Liver (tissue), 9 donors: Measurements from ENCODE around the gene RAB37. TPM values are rescaled to one million over a fixed set of nuclear protein-coding genes. Genes with fewer than 3 reads are reported as not detected.

ENCODE experiments used
- DNase-seq: peaks from one replicate; pipeline ENCODE4 v3.0.0-alpha.2; 2017; ENCODE audit warnings: low spot score
- H3K27ac ChIP-seq, 2 donors: one replicate each; pipeline ENCODE4 v1.7.0; 2013; ENCODE audit warnings: inconsistent platforms in 2 of 2, low read length in 2 of 2, control low read depth in 1 of 2, low read depth in 1 of 2, mild to moderate bottlenecking in 1 of 2
- H3K27me3 ChIP-seq, 4 donors: one replicate each; pipeline versions ENCODE4 v1.6.1 to v1.7.0; 2013; ENCODE audit warnings: low read length in 3 of 4, inconsistent platforms in 1 of 4, mild to moderate bottlenecking in 1 of 4, moderate library complexity in 1 of 4; ENCODE audit not compliant: control insufficient read depth in 4 of 4, insufficient read depth in 4 of 4
- H3K36me3 ChIP-seq, 4 donors: one replicate each; pipeline versions ENCODE4 v1.6.1 to v1.7.0; 2013; ENCODE audit warnings: low read length in 3 of 4, mild to moderate bottlenecking in 3 of 4, low read depth in 1 of 4, moderate library complexity in 1 of 4; ENCODE audit not compliant: control insufficient read depth in 4 of 4, insufficient read depth in 3 of 4
- H3K4me1 ChIP-seq, 4 donors: one replicate each; pipeline versions ENCODE4 v1.6.1 to v1.7.0; 2013; ENCODE audit warnings: low read length in 3 of 4, mild to moderate bottlenecking in 3 of 4, moderate library complexity in 1 of 4; ENCODE audit not compliant: control insufficient read depth in 4 of 4, insufficient read depth in 4 of 4
- H3K4me3 ChIP-seq, 3 donors: one replicate each; pipeline versions ENCODE4 v1.6.1 to v1.7.0; 2013; ENCODE audit warnings: low read length in 3 of 3, control low read depth in 1 of 3, low read depth in 1 of 3, mild to moderate bottlenecking in 1 of 3
- H3K9ac ChIP-seq, 2 donors: one replicate each; pipeline ENCODE4 v1.7.0; 2013; ENCODE audit warnings: low read length in 2 of 2, mild to moderate bottlenecking in 2 of 2, moderate library complexity in 2 of 2, control low read depth in 1 of 2, low read depth in 1 of 2
- H3K9me3 ChIP-seq, 4 donors: one replicate each; pipeline versions ENCODE4 v1.6.1 to v1.7.0; 2013; ENCODE audit warnings: low read length in 3 of 4; ENCODE audit not compliant: control insufficient read depth in 4 of 4
- CTCF ChIP-seq: fragments of 150-350 bp; IDR thresholded peaks from 2 replicates; pipeline ENCODE4 v1.5.1; 2017; ENCODE audit warnings: improper control_type of control experiment, low read depth, low read length; ENCODE audit not compliant: missing input control
- EGR1 ChIP-seq, 2 donors: IDR thresholded peaks; 2 replicates each; pipeline ENCODE4 v1.6.1; 2016 to 2018; ENCODE audit warnings: antibody characterized with exemption in 2 of 2, low read depth in 2 of 2
- FOXA1 ChIP-seq: IDR thresholded peaks from 2 replicates; pipeline ENCODE4 v1.6.1; 2016; ENCODE audit warnings: antibody characterized with exemption
- FOXA2 ChIP-seq: IDR thresholded peaks from 2 replicates; pipeline ENCODE4 v1.6.1; 2016; ENCODE audit warnings: antibody characterized with exemption
- GABPA ChIP-seq, 2 donors: IDR thresholded peaks in 1 of 2; conservative IDR thresholded peaks in 1 of 2; 2 replicates each; pipeline ENCODE4 v1.6.1; 2016; ENCODE audit warnings: antibody characterized with exemption in 2 of 2, mild to moderate bottlenecking in 1 of 2, moderate library complexity in 1 of 2
- HNF4A ChIP-seq, 2 donors: conservative IDR thresholded peaks; 2 replicates each; pipeline ENCODE4 v1.6.1; 2016; ENCODE audit warnings: antibody characterized with exemption in 2 of 2, mild to moderate bottlenecking in 2 of 2
- HNF4G ChIP-seq: IDR thresholded peaks from 2 replicates; pipeline ENCODE4 v1.6.1; 2016; ENCODE audit warnings: antibody characterized with exemption
- JUND ChIP-seq, 2 donors: IDR thresholded peaks; 2 replicates each; pipeline ENCODE4 v1.6.1; 2016; ENCODE audit warnings: antibody characterized with exemption in 2 of 2
- NR2F2 ChIP-seq: IDR thresholded peaks from 2 replicates; pipeline ENCODE4 v1.6.1; 2016; ENCODE audit warnings: antibody characterized with exemption
- RAD21 ChIP-seq, 2 donors: IDR thresholded peaks; 2 replicates each; pipeline ENCODE4 v1.6.1; 2016; ENCODE audit warnings: antibody characterized with exemption in 2 of 2, mild to moderate bottlenecking in 2 of 2
- REST ChIP-seq: IDR thresholded peaks from 2 replicates; pipeline ENCODE4 v1.6.1; 2016; ENCODE audit warnings: antibody characterized with exemption, mild to moderate bottlenecking
- RXRA ChIP-seq, 2 donors: IDR thresholded peaks; 2 replicates each; pipeline ENCODE4 v1.6.1; 2017 to 2018; ENCODE audit warnings: antibody characterized with exemption in 2 of 2, mild to moderate bottlenecking in 1 of 2
- SP1 ChIP-seq: IDR thresholded peaks from 2 replicates; pipeline ENCODE4 v1.6.1; 2018; ENCODE audit warnings: antibody characterized with exemption, mild to moderate bottlenecking
- TAF1 ChIP-seq: conservative IDR thresholded peaks from 2 replicates; pipeline ENCODE4 v1.6.1; 2016; ENCODE audit warnings: antibody characterized with exemption, mild to moderate bottlenecking
- YY1 ChIP-seq: IDR thresholded peaks from 2 replicates; pipeline ENCODE4 v1.6.1; 2016; ENCODE audit warnings: antibody characterized with exemption, mild to moderate bottlenecking
- WGBS: extraction: QIAGEN DNeasy Blood & Tissue Kit; methylation state at CpG from one replicate; pipeline ENCODE4 v1.1.7; 2013; 5-methylcytosine and 5-hydroxymethylcytosine counted together
- polyA plus RNA-seq, 2 donors: library from polyadenylated mRNA; stranded (reverse) in 1 of 2; unstranded in 1 of 2; fragments of 200-250 nt in 1 of 2; fragments of >200 nt in 1 of 2; fragmentation: Nextera tagmentation in 1 of 2; extraction: Ambion mirVana in 1 of 2; gene quantifications; one replicate each; pipeline versions ENCODE4 v1.2.1 to v1.2.3, GENCODE V29; 2013 to 2015
- total RNA-seq, 2 donors: library from RNA; depleted of rRNA; stranded (reverse); fragments of >200 nt; gene quantifications; one replicate each; pipeline ENCODE4 v1.2.3, GENCODE V29; 2014
- TF ChIP-seq, protein P1 (sequence below): IDR thresholded peaks from 2 replicates; pipeline ENCODE4 v1.6.1; 2016; ENCODE audit warnings: antibody characterized with exemption
- TF ChIP-seq, protein P2 (sequence below): IDR thresholded peaks from 2 replicates; pipeline ENCODE4 v1.6.1; 2016; ENCODE audit warnings: antibody characterized with exemption
- TF ChIP-seq, protein P3 (sequence below): IDR thresholded peaks from 2 replicates; pipeline ENCODE4 v1.6.1; 2016; ENCODE audit warnings: antibody characterized with exemption
- donor health status: healthy.
- donor health status: healthy.
- donor health status: healthy.
- donor health status: healthy.
- donor health status: healthy.

RAB37 gene
- total and polyA plus RNA-seq, 4 donors = 5.1 to 8.8 (median 5.6) TPM

DNA sequence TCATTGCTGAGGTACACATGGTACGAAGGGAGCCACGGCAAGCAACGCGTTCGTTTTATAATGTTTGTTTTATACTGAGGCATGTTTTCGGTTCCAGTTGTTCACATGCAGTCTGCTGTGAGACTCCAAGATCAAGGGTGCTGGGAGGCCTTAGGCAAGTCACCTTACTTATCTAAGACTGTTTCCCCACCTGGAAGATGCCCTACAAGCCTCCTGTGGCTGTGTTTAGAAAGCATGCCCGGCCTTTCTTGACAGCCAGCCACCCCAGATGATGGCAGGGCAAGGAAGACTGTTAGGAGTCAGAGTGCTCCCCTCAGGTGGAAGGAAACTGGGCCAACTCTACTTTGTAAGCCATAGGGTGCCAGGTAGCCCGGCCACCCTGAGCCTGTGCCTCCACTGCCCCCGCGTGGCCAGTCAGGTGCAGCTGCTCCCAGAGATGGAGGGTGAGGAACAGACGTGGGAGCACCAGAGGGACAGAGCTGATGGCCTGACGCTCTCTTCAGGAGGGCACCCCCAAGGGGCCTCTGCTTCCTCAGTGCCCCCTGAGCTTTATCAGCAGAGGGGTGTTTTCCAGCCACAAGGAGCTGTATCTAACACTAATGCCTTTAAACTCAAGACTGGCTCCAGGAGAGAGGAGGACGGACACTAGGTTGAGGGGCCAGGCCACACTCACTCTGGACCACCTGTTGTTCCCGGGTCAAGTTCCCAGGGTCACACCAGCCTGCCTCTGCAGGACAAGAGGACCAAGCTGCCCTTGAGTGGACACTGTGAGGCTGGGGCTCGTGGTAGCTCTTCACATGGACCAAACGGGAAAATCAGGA lies 33.7 kb downstream of the RAB37 start:
- H3K27ac ChIP-seq = peak overlapping the region; percentile 8 to 92
- peaks cover 9 to 26% (median 17%) of the 10 kb centered on the region in 4 donors for H3K36me3 ChIP-seq
- H3K9me3 ChIP-seq = no peaks in the 10 kb centered on the region
- 36% methylated on average over 16 of the region's 16 CpGs for WGBS
- DNase-seq = peak; percentile 76
- no peak overlapping the region for H3K4me3 ChIP-seq
- peaks cover 21 to 85% (median 64%) of the 10 kb centered on the region in 4 donors for H3K4me1 ChIP-seq
- H3K9ac ChIP-seq = no peak overlapping the region
- no peaks in the 10 kb centered on the region for H3K27me3 ChIP-seq
- TF ChIP-seq RXRA (IDR thresholded peaks at IDR 0.05) (peak; percentile 10 to 29), HNF4A (conservative IDR thresholded peaks at IDR 0.05) (peak in 1 of 2 donors; percentile 27), HNF4G (no peak), CTCF (peak; percentile 92), FOXA1 (no peak), YY1 (no peak), TAF1 (no peak), EGR1 (IDR thresholded peaks at IDR 0.05; ENCODE audit: low read depth in 2 of 2) (no peak), FOXA2 (no peak), JUND (IDR thresholded peaks at IDR 0.05) (no peak), GABPA (IDR thresholded peaks at IDR 0.05 in 1 of 2, conservative IDR thresholded peaks at IDR 0.05 in 1 of 2) (no peak), RAD21 (IDR thresholded peaks at IDR 0.05) (peak; percentile 96 to 98), NR2F2 (no peak), REST (no peak), SP1 (peak; percentile 26)
- TF ChIP-seq, protein P1, sequence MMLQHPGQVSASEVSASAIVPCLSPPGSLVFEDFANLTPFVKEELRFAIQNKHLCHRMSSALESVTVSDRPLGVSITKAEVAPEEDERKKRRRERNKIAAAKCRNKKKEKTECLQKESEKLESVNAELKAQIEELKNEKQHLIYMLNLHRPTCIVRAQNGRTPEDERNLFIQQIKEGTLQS = no peak
- TF ChIP-seq, protein P2, sequence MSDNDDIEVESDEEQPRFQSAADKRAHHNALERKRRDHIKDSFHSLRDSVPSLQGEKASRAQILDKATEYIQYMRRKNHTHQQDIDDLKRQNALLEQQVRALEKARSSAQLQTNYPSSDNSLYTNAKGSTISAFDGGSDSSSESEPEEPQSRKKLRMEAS = no peak
- TF ChIP-seq, protein P3, sequence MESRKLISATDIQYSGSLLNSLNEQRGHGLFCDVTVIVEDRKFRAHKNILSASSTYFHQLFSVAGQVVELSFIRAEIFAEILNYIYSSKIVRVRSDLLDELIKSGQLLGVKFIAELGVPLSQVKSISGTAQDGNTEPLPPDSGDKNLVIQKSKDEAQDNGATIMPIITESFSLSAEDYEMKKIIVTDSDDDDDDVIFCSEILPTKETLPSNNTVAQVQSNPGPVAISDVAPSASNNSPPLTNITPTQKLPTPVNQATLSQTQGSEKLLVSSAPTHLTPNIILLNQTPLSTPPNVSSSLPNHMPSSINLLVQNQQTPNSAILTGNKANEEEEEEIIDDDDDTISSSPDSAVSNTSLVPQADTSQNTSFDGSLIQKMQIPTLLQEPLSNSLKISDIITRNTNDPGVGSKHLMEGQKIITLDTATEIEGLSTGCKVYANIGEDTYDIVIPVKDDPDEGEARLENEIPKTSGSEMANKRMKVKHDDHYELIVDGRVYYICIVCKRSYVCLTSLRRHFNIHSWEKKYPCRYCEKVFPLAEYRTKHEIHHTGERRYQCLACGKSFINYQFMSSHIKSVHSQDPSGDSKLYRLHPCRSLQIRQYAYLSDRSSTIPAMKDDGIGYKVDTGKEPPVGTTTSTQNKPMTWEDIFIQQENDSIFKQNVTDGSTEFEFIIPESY = no peak
